ENCODE results near the gene KAZN. TPM values are rescaled to one million over a fixed set of nuclear protein-coding genes. Genes with fewer than 3 reads are reported as not detected.

Gene KAZN
- total and polyA plus RNA-seq, 2 of the 8 experiments (the other 6 are each of a cell fraction or from before 2014, with no cell fraction given): 3.7 to 11.8 TPM

GRCh38 chr1:14583788-14584187, 14.7 kb upstream of the KAZN start:
- H3K27ac ChIP-seq (ENCODE audit: low read depth, low read length): no peak overlapping the region
- no peaks in the 10 kb centered on the region for H3K4me1 ChIP-seq (replicated peaks in 1 of 4; ENCODE audit: control insufficient read depth in 3 of 4, insufficient read depth in 4 of 4, low read length in 3 of 4)
- DNase-seq (ENCODE audit: low read depth in 1 of 2, low spot score in 2 of 2) (no peak), FAIRE-seq (no peak)
- ChIA-PET POLR2A (ENCODE audit: partially characterized antibody) (no interaction called here), CTCF (ENCODE audit: partially characterized antibody) (interaction anchor here (1.0 to 3.2 kb wide), 6 partner anchors 10 to 196 kb away, joined by 3 to 24 read pairs (median 3); partner anchors contain the start of gene KAZN)
- WGBS, 2 experiments (ENCODE audit: extremely low coverage in 1 of 2, insufficient coverage in 1 of 2, insufficient read length in 1 of 2, insufficient replicate concordance in 2 of 2, low coverage in 1 of 2, low lambda C conversion rate in 2 of 2, missing lambda C conversion rate in 1 of 2): 87% methylated on average over 5 of the region's 5 CpGs; no CpG with 5 or more reads in 1 of the 2 experiments
- H2BK120ac ChIP-seq (replicated peaks; ENCODE audit: low read depth, low read length): no peak overlapping the region
- peaks cover 0 to 2% (median 0%) of the 10 kb centered on the region in 4 experiments; a peak in 2 of 7 replicates for H3K27me3 ChIP-seq (replicated peaks in 1 of 4; ENCODE audit: control insufficient read depth in 3 of 4, extremely low read depth in 1 of 4, insufficient read depth in 3 of 4, low read length in 3 of 4)
- no peaks in the 10 kb centered on the region for H3K79me2 ChIP-seq (ENCODE audit: control insufficient read depth in 1 of 2, insufficient read depth in 2 of 2, low read length in 2 of 2)
- no peak overlapping the region for H2BK5ac ChIP-seq (ENCODE audit: low read depth, low read length)
- no peak overlapping the region for H3K14ac ChIP-seq (ENCODE audit: insufficient read length)
- H2BK20ac ChIP-seq (ENCODE audit: low read length): no peak overlapping the region
- no peaks in the 10 kb centered on the region for H3K79me1 ChIP-seq (ENCODE audit: low read depth, low read length)
- H3K23ac ChIP-seq (ENCODE audit: insufficient read length): no peak overlapping the region
- no peaks in the 10 kb centered on the region for H3K9me3 ChIP-seq (ENCODE audit: insufficient read depth in 2 of 2, low read depth in 1 of 2, low read length in 1 of 2)
- H3K4me3 ChIP-seq (ENCODE audit: extremely low read depth in 1 of 4, insufficient read depth in 2 of 4, low read depth in 3 of 4, low read length in 4 of 4): no peak overlapping the region
- no peak overlapping the region for H4K8ac ChIP-seq (ENCODE audit: extremely low read depth, insufficient read depth, low read length)
- H2AFZ ChIP-seq (ENCODE audit: low read length): no peak overlapping the region
- H4K91ac ChIP-seq (replicated peaks; ENCODE audit: insufficient read length, low read length): no peak overlapping the region
- no peaks in the 10 kb centered on the region for H4K20me1 ChIP-seq (replicated peaks in 1 of 2; ENCODE audit: control insufficient read depth in 1 of 2, insufficient read depth in 2 of 2, low read length in 2 of 2)
- H4K5ac ChIP-seq (ENCODE audit: insufficient read length, low read depth, low read length): no peak overlapping the region
- H2BK15ac ChIP-seq (ENCODE audit: low read length): no peak overlapping the region
- H3K56ac ChIP-seq (replicated peaks; ENCODE audit: insufficient read length, low read depth, low read length): no peak overlapping the region
- H3K4ac ChIP-seq (replicated peaks; ENCODE audit: insufficient read length, low read depth, low read length): no peak overlapping the region
- H3K18ac ChIP-seq (ENCODE audit: extremely low read depth, low read length): no peak overlapping the region
- no peak overlapping the region for H3K9ac ChIP-seq (replicated peaks in 1 of 4; ENCODE audit: extremely low read depth in 1 of 4, low read depth in 3 of 4, low read length in 3 of 4)
- no peak overlapping the region for H3K4me2 ChIP-seq (ENCODE audit: insufficient read depth in 1 of 2, low read depth in 2 of 2, low read length in 2 of 2)
- H3K36me3 ChIP-seq (ENCODE audit: control insufficient read depth in 2 of 4, insufficient read depth in 4 of 4, low read length in 3 of 4): no peaks in the 10 kb centered on the region
- no peak overlapping the region for H2BK12ac ChIP-seq (ENCODE audit: low read depth, low read length)
- no peaks in the 10 kb centered on the region for H3K23me2 ChIP-seq (ENCODE audit: low read depth, low read length)
- H2AK5ac ChIP-seq (ENCODE audit: low read depth, low read length): no peak overlapping the region
- no peak for TF ChIP-seq CBX8 (IDR thresholded peaks at IDR 0.05; ENCODE audit: borderline replicate concordance, low read depth, low read length)
